ENCODE data around the gene SH3RF1. TPM values are rescaled to one million over a fixed set of nuclear protein-coding genes. Genes with fewer than 3 reads are reported as not detected.

Gene SH3RF1
- total RNA-seq, 1 experiment from 2014 or later, result 59.5 TPM

DNA sequence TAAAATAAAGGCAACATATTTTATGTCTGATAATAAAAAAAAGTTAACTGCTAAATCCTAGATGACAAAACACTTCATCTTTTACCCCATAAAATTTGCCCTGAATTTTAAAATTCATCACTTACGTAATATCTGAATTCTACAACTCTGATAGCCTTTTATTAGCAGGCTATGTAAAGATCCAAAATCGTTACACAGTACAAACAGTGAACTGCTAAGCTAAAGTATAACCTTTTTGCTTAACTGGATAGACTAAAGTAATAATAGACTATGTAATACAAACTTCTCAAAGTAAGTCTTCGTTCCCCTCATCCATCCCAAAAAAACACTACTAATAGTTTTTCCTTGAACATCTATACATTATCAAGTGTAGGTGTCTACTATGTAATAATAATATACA is 49.1 kb downstream of the SH3RF1 start:
- no TSS peak for BruUV-seq (replicated peaks)
- ATAC-seq, result no peak
- intact Hi-C loops (cut with micrococcal nuclease), result no loop called here

More for the DNA sequence above, 49.1 kb downstream of the SH3RF1 start:
- CTCF ChIA-PET, result no interaction called here
- H3K4me1 ChIP-seq (ENCODE audit: control insufficient read depth in 1 of 2, insufficient read depth in 2 of 2, low read length in 2 of 2), result peaks cover 34 to 48% of the 10 kb centered on the region in 2 experiments
- no peak overlapping the region for H3K4me3 ChIP-seq (replicated peaks in 1 of 2; ENCODE audit: low read depth in 1 of 2, low read length in 2 of 2)
- H3K36me3 ChIP-seq (ENCODE audit: control insufficient read depth in 1 of 2, insufficient read depth in 2 of 2, low read length in 2 of 2), result 0 out of 4 replicates have a peak, but pooled peaks cover 0 to 11% of the 10 kb centered on the region in 2 experiments
- TF ChIP-seq, protein P1, sequence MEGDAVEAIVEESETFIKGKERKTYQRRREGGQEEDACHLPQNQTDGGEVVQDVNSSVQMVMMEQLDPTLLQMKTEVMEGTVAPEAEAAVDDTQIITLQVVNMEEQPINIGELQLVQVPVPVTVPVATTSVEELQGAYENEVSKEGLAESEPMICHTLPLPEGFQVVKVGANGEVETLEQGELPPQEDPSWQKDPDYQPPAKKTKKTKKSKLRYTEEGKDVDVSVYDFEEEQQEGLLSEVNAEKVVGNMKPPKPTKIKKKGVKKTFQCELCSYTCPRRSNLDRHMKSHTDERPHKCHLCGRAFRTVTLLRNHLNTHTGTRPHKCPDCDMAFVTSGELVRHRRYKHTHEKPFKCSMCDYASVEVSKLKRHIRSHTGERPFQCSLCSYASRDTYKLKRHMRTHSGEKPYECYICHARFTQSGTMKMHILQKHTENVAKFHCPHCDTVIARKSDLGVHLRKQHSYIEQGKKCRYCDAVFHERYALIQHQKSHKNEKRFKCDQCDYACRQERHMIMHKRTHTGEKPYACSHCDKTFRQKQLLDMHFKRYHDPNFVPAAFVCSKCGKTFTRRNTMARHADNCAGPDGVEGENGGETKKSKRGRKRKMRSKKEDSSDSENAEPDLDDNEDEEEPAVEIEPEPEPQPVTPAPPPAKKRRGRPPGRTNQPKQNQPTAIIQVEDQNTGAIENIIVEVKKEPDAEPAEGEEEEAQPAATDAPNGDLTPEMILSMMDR (IDR thresholded peaks at IDR 0.05 in 2 of 3, conservative IDR thresholded peaks at IDR 0.05 in 1 of 3; ENCODE audit: borderline replicate concordance in 1 of 3, insufficient read depth in 1 of 3, low read depth in 2 of 3, low read length in 2 of 3), result no peak
- TF ChIP-seq ELF1 (IDR thresholded peaks at IDR 0.05; ENCODE audit: borderline replicate concordance, low read depth) (no peak), TCF7L2 (IDR thresholded peaks at IDR 0.05; ENCODE audit: borderline replicate concordance, extremely low read depth, insufficient read depth, insufficient read length) (no peak), SRF (IDR thresholded peaks at IDR 0.05; ENCODE audit: low read depth) (no peak), EZH2 (IDR thresholded peaks at IDR 0.05) (no peak), SP1 (IDR thresholded peaks at IDR 0.05; ENCODE audit: low read depth) (no peak), SIN3A (IDR thresholded peaks at IDR 0.05; ENCODE audit: low read depth) (no peak), YY1 (IDR thresholded peaks at IDR 0.05; ENCODE audit: extremely low read depth, insufficient replicate concordance, low read depth, low read length) (no peak), ZFX (IDR thresholded peaks at IDR 0.05) (no peak), CBX3 (IDR thresholded peaks at IDR 0.05; ENCODE audit: low read depth) (no peak), RAD21 (IDR thresholded peaks at IDR 0.05; ENCODE audit: low read depth) (no peak), POLR2AphosphoS5 (IDR thresholded peaks at IDR 0.05; ENCODE audit: low read depth, low read length) (no peak), ZNF274 (IDR thresholded peaks at IDR 0.05; ENCODE audit: low read depth, low read length) (no peak), CEBPB (IDR thresholded peaks at IDR 0.05; ENCODE audit: low read depth) (no peak), JUND (IDR thresholded peaks at IDR 0.05) (no peak), FOSL1 (IDR thresholded peaks at IDR 0.05; ENCODE audit: low read depth) (no peak), EGR1 (IDR thresholded peaks at IDR 0.05; ENCODE audit: low read depth) (no peak)
- TF ChIP-seq, protein P2, sequence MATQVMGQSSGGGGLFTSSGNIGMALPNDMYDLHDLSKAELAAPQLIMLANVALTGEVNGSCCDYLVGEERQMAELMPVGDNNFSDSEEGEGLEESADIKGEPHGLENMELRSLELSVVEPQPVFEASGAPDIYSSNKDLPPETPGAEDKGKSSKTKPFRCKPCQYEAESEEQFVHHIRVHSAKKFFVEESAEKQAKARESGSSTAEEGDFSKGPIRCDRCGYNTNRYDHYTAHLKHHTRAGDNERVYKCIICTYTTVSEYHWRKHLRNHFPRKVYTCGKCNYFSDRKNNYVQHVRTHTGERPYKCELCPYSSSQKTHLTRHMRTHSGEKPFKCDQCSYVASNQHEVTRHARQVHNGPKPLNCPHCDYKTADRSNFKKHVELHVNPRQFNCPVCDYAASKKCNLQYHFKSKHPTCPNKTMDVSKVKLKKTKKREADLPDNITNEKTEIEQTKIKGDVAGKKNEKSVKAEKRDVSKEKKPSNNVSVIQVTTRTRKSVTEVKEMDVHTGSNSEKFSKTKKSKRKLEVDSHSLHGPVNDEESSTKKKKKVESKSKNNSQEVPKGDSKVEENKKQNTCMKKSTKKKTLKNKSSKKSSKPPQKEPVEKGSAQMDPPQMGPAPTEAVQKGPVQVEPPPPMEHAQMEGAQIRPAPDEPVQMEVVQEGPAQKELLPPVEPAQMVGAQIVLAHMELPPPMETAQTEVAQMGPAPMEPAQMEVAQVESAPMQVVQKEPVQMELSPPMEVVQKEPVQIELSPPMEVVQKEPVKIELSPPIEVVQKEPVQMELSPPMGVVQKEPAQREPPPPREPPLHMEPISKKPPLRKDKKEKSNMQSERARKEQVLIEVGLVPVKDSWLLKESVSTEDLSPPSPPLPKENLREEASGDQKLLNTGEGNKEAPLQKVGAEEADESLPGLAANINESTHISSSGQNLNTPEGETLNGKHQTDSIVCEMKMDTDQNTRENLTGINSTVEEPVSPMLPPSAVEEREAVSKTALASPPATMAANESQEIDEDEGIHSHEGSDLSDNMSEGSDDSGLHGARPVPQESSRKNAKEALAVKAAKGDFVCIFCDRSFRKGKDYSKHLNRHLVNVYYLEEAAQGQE (IDR thresholded peaks at IDR 0.05; ENCODE audit: low read depth), result no peak
- TF ChIP-seq, protein P3, sequence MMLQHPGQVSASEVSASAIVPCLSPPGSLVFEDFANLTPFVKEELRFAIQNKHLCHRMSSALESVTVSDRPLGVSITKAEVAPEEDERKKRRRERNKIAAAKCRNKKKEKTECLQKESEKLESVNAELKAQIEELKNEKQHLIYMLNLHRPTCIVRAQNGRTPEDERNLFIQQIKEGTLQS (IDR thresholded peaks at IDR 0.05), result no peak
- TF ChIP-seq, protein P4, sequence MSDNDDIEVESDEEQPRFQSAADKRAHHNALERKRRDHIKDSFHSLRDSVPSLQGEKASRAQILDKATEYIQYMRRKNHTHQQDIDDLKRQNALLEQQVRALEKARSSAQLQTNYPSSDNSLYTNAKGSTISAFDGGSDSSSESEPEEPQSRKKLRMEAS (IDR thresholded peaks at IDR 0.05), result no peak
- no peak overlapping the region for H3K9ac ChIP-seq (ENCODE audit: low read length)
- no peak overlapping the region for H2AFZ ChIP-seq (ENCODE audit: low read depth, low read length, poor library complexity, severe bottlenecking)
- no peaks in the 10 kb centered on the region for H4K20me1 ChIP-seq (ENCODE audit: insufficient read depth)
- no peaks in the 10 kb centered on the region for H3K9me2 ChIP-seq (ENCODE audit: insufficient read depth)
- DNase-seq (ENCODE audit: low read depth, low spot score), result no peak
- POLR2A ChIA-PET, result no interaction called here
- no peaks in the 10 kb centered on the region for H3K27me3 ChIP-seq (ENCODE audit: insufficient read depth, low read length)
- no peak overlapping the region for H3K4me2 ChIP-seq (ENCODE audit: low read length)
- H3K79me2 ChIP-seq (ENCODE audit: insufficient read depth, low read length), result peaks cover 84% of the 10 kb centered on the region
- H3K27ac ChIP-seq (ENCODE audit: low read depth, low read length), result no peak overlapping the region
- no peaks in the 10 kb centered on the region for H3K9me3 ChIP-seq (ENCODE audit: control insufficient read depth in 1 of 2, insufficient read depth in 1 of 2, low read depth in 1 of 2, low read length in 2 of 2)
- RAD21 ChIA-PET (ENCODE audit: low non-redundant PET in 1 of 2, low total read pairs in 2 of 2, uncharacterized antibody in 2 of 2, unreplicated experiment in 2 of 2), result no interaction called here
